Measurements from ENCODE around the gene BAIAP2L1.
A peak's percentile ranks its signal among the peaks of the same experiment; 100 is the strongest.

BAIAP2L1 gene

GRCh38 chr7:98293746-98294145 lies 107.1 kb downstream of the BAIAP2L1 start:
- DNase-seq (ENCODE audit: low read depth), result no peak

GRCh38 chr7:98293265-98293664 lies 107.6 kb downstream of the BAIAP2L1 start:
- no peak for DNase-seq (ENCODE audit: low read depth)

GRCh38 chr7:98291717-98292116 lies 109.2 kb downstream of the BAIAP2L1 start:
- DNase-seq (ENCODE audit: low read depth), result no peak

GRCh38 chr7:98289333-98289875 lies 111.5 kb downstream of the BAIAP2L1 start:
- no peak for DNase-seq (ENCODE audit: low read depth)

- DNase-seq (ENCODE audit: low read depth), result no peak
Measured at GRCh38 chr7:98288064-98288823, 112.6 kb downstream of the BAIAP2L1 start.

- DNase-seq (ENCODE audit: low read depth), result no peak
Measured at GRCh38 chr7:98287486-98287959, 113.4 kb downstream of the BAIAP2L1 start.

- no peak for DNase-seq (ENCODE audit: low read depth)
Measured at GRCh38 chr7:98286701-98287485, 114.0 kb downstream of the BAIAP2L1 start.

GRCh38 chr7:98286093-98286539 lies 114.8 kb downstream of the BAIAP2L1 start:
- peak; percentile 64 for DNase-seq (ENCODE audit: low read depth)

GRCh38 chr7:98285157-98286092 lies 115.5 kb downstream of the BAIAP2L1 start:
- DNase-seq (ENCODE audit: low read depth), result no peak

GRCh38 chr7:98284335-98285036 lies 116.4 kb downstream of the BAIAP2L1 start:
- peak; percentile 97 for DNase-seq (ENCODE audit: low read depth)

- DNase-seq (ENCODE audit: low read depth), result no peak
Measured at GRCh38 chr7:98283887-98284222, 117.0 kb downstream of the BAIAP2L1 start.

- peak; percentile 87 for DNase-seq (ENCODE audit: low read depth)
Measured at GRCh38 chr7:98283127-98283886, 117.6 kb downstream of the BAIAP2L1 start.

GRCh38 chr7:98282703-98283102 lies 118.2 kb downstream of the BAIAP2L1 start:
- no peak for DNase-seq (ENCODE audit: low read depth)

GRCh38 chr7:98281757-98282606 lies 118.9 kb downstream of the BAIAP2L1 start:
- no peak for DNase-seq (ENCODE audit: low read depth)

GRCh38 chr7:98280791-98281756 lies 119.8 kb downstream of the BAIAP2L1 start, which contains the start of gene BRI3:
TSS of gene BRI3 (plus strand) at chr7:98281686. CDS start at chr7:98281796, 110 bp downstream.
- DNase-seq (ENCODE audit: low read depth), result peak; percentile 89

- no peak for DNase-seq (ENCODE audit: low read depth)
Measured at GRCh38 chr7:98280296-98280695, 120.6 kb downstream of the BAIAP2L1 start.

GRCh38 chr7:98278936-98279335 lies 122.0 kb downstream of the BAIAP2L1 start:
- no peak for DNase-seq (ENCODE audit: low read depth)

- DNase-seq (ENCODE audit: low read depth), result no peak
Measured at GRCh38 chr7:98278408-98278807, 122.5 kb downstream of the BAIAP2L1 start.
